PC-9 (cell line): ENCODE measurements around the gene COL4A4.

Experiments
- EZH2 ChIP-seq: fragments of 200-600 bp; sonication (generic); IDR thresholded peaks from 2 replicates; pipeline ENCODE4 v1.8.0; 2017; ENCODE audit warnings: antibody characterized with exemption, low read depth
- TF ChIP-seq, protein P1 (sequence below): fragments of 200-600 bp; sonication (generic); conservative IDR thresholded peaks from 2 replicates; pipeline ENCODE4 v1.6.1; 2017; ENCODE audit warnings: mixed run types, antibody characterized with exemption, mild to moderate bottlenecking, moderate library complexity

GRCh38 chr2:227206406-227206805 lies 42.4 kb upstream of the COL4A4 start:
- TF ChIP-seq, protein P1, sequence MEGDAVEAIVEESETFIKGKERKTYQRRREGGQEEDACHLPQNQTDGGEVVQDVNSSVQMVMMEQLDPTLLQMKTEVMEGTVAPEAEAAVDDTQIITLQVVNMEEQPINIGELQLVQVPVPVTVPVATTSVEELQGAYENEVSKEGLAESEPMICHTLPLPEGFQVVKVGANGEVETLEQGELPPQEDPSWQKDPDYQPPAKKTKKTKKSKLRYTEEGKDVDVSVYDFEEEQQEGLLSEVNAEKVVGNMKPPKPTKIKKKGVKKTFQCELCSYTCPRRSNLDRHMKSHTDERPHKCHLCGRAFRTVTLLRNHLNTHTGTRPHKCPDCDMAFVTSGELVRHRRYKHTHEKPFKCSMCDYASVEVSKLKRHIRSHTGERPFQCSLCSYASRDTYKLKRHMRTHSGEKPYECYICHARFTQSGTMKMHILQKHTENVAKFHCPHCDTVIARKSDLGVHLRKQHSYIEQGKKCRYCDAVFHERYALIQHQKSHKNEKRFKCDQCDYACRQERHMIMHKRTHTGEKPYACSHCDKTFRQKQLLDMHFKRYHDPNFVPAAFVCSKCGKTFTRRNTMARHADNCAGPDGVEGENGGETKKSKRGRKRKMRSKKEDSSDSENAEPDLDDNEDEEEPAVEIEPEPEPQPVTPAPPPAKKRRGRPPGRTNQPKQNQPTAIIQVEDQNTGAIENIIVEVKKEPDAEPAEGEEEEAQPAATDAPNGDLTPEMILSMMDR: no peak
- TF ChIP-seq EZH2: no peak
